ENCODE measurements around the gene C16orf96. TPM values are rescaled to one million over a fixed set of nuclear protein-coding genes. Genes with fewer than 3 reads are reported as not detected.

C16orf96 gene
- total RNA-seq, 1 experiment from 2014 or later, result 0.10 TPM

DNA sequence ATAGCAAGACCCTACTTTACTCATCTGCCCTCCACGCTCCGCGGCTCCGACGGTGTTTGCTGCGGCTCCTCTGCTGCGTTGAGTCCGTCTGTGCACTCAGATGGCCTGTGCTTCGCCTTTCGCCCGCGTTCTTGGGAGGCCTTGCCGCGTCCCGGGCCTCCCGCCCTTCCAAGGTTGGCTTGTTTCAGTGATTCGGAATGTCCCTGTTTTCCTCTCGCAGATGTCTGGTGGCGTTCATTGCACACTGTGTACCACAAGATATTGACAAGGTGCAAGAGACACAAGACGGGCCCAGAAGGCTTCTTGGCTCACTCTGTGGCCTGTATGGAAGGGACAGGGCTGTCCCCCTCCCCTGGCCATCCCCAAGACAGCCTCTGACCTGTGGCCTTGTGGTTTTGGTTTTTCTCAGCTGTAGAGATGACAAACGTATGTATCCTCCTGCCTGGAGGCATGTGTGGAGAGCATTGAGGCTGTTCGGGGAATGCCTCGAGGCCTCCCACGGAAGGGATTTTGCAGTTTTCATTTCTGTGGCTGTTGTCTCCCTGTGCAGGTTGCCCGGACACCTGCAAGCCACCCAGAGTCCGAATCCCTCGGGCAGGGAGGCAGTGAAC lies 83.9 kb downstream of the C16orf96 start:
- no peaks in the 10 kb centered on the region; a peak in 1 of 4 replicates for H3K36me3 ChIP-seq (ENCODE audit: control insufficient read depth in 1 of 2, insufficient read depth in 2 of 2, low read length in 2 of 2)
- ChIA-PET CTCF (no interaction called here), RAD21 (ENCODE audit: low non-redundant PET in 1 of 2, low total read pairs in 2 of 2, uncharacterized antibody in 2 of 2, unreplicated experiment in 2 of 2) (no interaction called here), POLR2A (no interaction called here)
- H3K9ac ChIP-seq (ENCODE audit: low read length), result no peak overlapping the region
- BruUV-seq (replicated peaks), result no TSS peak
- H2AFZ ChIP-seq (ENCODE audit: low read depth, low read length, poor library complexity, severe bottlenecking), result no peak overlapping the region
- H3K9me2 ChIP-seq (ENCODE audit: insufficient read depth), result no peaks in the 10 kb centered on the region
- no peaks in the 10 kb centered on the region for H3K27me3 ChIP-seq (ENCODE audit: insufficient read depth, low read length)
- no peaks in the 10 kb centered on the region for H3K9me3 ChIP-seq (ENCODE audit: control insufficient read depth in 1 of 2, insufficient read depth in 1 of 2, low read depth in 1 of 2, low read length in 2 of 2)
- TF ChIP-seq SP1 (IDR thresholded peaks at IDR 0.05; ENCODE audit: low read depth) (no peak), FOSL1 (IDR thresholded peaks at IDR 0.05; ENCODE audit: low read depth) (no peak), ELF1 (IDR thresholded peaks at IDR 0.05; ENCODE audit: borderline replicate concordance, low read depth) (no peak), ZNF274 (IDR thresholded peaks at IDR 0.05; ENCODE audit: low read depth, low read length) (no peak)
- DNase-seq (ENCODE audit: low read depth, low spot score) (no peak), ATAC-seq (no peak)
- H4K20me1 ChIP-seq (ENCODE audit: insufficient read depth), result no peaks in the 10 kb centered on the region
- H3K79me2 ChIP-seq (ENCODE audit: insufficient read depth, low read length), result peaks cover 72% of the 10 kb centered on the region
- intact Hi-C loops (cut with micrococcal nuclease), result no loop called here
- H3K4me2 ChIP-seq (ENCODE audit: low read length), result no peak overlapping the region
- no peak overlapping the region for H3K27ac ChIP-seq (ENCODE audit: low read depth, low read length)
- H3K4me1 ChIP-seq (ENCODE audit: control insufficient read depth in 1 of 2, insufficient read depth in 2 of 2, low read length in 2 of 2), result no peaks in the 10 kb centered on the region
- H3K4me3 ChIP-seq (replicated peaks in 1 of 2; ENCODE audit: low read depth in 1 of 2, low read length in 2 of 2), result no peak overlapping the region

DNA sequence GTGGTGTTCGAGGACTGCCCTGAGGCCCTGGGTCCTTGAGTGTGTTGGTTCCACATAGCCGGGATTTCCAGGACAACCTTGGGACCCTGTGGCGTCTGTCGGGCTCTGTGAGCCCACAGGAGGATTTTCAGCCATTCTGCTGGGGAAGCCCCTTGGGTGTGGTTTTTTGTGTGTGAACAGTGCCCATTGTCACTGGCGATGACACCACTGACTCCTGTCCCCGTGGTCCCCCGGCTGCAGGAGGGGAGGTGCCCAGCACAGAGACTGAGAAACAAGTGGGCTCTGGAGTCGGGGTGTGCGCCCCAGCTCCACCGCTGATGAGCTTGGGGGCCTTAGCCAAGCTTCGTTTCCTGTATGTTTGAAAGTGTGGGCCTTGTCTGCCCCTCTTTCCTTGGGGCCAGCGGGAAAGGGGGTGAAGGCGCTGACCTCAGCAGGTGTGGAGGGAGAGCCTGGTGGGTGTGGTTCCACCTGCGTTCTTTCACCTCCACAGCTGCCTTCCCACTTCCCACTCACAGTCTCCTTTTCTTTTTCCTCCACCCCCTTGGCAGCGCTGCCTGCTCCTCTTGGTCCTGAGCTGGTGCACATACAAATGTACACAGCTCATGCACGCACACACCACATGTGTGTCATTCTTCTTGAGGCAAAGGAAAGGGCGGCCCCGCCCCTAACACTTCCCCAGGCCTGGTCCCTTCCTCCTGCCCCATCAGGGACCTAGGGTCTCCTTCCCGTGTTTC lies 84.6 kb downstream of the C16orf96 start:
- DNase-seq (ENCODE audit: low read depth, low spot score) (no peak), ATAC-seq (no peak)
- Histone ChIP-seq H3K36me3 (ENCODE audit: control insufficient read depth in 1 of 2, insufficient read depth in 2 of 2, low read length in 2 of 2) (no peaks in the 10 kb centered on the region; a peak in 1 of 4 replicates), H3K9ac (ENCODE audit: low read length) (no peak overlapping the region), H3K4me1 (ENCODE audit: control insufficient read depth in 1 of 2, insufficient read depth in 2 of 2, low read length in 2 of 2) (no peaks in the 10 kb centered on the region), H4K20me1 (ENCODE audit: insufficient read depth) (no peaks in the 10 kb centered on the region), H3K27me3 (ENCODE audit: insufficient read depth, low read length) (no peaks in the 10 kb centered on the region), H3K4me3 (replicated peaks in 1 of 2; ENCODE audit: low read depth in 1 of 2, low read length in 2 of 2) (no peak overlapping the region), H2AFZ (ENCODE audit: low read depth, low read length, poor library complexity, severe bottlenecking) (no peak overlapping the region), H3K79me2 (ENCODE audit: insufficient read depth, low read length) (peaks cover 78% of the 10 kb centered on the region), H3K27ac (ENCODE audit: low read depth, low read length) (no peak overlapping the region), H3K9me2 (ENCODE audit: insufficient read depth) (no peaks in the 10 kb centered on the region), H3K4me2 (ENCODE audit: low read length) (no peak overlapping the region), H3K9me3 (ENCODE audit: control insufficient read depth in 1 of 2, insufficient read depth in 1 of 2, low read depth in 1 of 2, low read length in 2 of 2) (no peaks in the 10 kb centered on the region)
- CTCF ChIA-PET, result no interaction called here
- POLR2A ChIA-PET, result no interaction called here
- RAD21 ChIA-PET (ENCODE audit: low non-redundant PET in 1 of 2, low total read pairs in 2 of 2, uncharacterized antibody in 2 of 2, unreplicated experiment in 2 of 2), result interaction anchor here (0.6 to 0.7 kb wide), 2 partner anchors 93 to 168 kb away, joined by 4 to 5 read pairs; no protein-coding TSS in a partner anchor
- intact Hi-C loops (cut with micrococcal nuclease), result no loop called here
- no TSS peak for BruUV-seq (replicated peaks)
- TF ChIP-seq SIN3A (IDR thresholded peaks at IDR 0.05; ENCODE audit: low read depth) (no peak), EGR1 (IDR thresholded peaks at IDR 0.05; ENCODE audit: low read depth) (no peak), POLR2A (IDR thresholded peaks at IDR 0.05; ENCODE audit: borderline replicate concordance, extremely low read depth, insufficient read depth, insufficient read length) (no peak), EZH2phosphoT487 (IDR thresholded peaks at IDR 0.05; ENCODE audit: borderline replicate concordance) (no peak), RAD21 (IDR thresholded peaks at IDR 0.05; ENCODE audit: low read depth) (no peak), SRF (IDR thresholded peaks at IDR 0.05; ENCODE audit: low read depth) (no peak), POLR2AphosphoS5 (IDR thresholded peaks at IDR 0.05; ENCODE audit: low read depth, low read length) (no peak), CBX3 (IDR thresholded peaks at IDR 0.05; ENCODE audit: low read depth) (no peak), CTCF (IDR thresholded peaks at IDR 0.05 in 2 of 3, conservative IDR thresholded peaks at IDR 0.05 in 1 of 3; ENCODE audit: borderline replicate concordance in 1 of 3, insufficient read depth in 1 of 3, low read depth in 2 of 3, low read length in 2 of 3) (no peak), JUND (IDR thresholded peaks at IDR 0.05) (no peak)
- TF ChIP-seq, protein P1, sequence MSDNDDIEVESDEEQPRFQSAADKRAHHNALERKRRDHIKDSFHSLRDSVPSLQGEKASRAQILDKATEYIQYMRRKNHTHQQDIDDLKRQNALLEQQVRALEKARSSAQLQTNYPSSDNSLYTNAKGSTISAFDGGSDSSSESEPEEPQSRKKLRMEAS (IDR thresholded peaks at IDR 0.05), result no peak
- TF ChIP-seq, protein P2, sequence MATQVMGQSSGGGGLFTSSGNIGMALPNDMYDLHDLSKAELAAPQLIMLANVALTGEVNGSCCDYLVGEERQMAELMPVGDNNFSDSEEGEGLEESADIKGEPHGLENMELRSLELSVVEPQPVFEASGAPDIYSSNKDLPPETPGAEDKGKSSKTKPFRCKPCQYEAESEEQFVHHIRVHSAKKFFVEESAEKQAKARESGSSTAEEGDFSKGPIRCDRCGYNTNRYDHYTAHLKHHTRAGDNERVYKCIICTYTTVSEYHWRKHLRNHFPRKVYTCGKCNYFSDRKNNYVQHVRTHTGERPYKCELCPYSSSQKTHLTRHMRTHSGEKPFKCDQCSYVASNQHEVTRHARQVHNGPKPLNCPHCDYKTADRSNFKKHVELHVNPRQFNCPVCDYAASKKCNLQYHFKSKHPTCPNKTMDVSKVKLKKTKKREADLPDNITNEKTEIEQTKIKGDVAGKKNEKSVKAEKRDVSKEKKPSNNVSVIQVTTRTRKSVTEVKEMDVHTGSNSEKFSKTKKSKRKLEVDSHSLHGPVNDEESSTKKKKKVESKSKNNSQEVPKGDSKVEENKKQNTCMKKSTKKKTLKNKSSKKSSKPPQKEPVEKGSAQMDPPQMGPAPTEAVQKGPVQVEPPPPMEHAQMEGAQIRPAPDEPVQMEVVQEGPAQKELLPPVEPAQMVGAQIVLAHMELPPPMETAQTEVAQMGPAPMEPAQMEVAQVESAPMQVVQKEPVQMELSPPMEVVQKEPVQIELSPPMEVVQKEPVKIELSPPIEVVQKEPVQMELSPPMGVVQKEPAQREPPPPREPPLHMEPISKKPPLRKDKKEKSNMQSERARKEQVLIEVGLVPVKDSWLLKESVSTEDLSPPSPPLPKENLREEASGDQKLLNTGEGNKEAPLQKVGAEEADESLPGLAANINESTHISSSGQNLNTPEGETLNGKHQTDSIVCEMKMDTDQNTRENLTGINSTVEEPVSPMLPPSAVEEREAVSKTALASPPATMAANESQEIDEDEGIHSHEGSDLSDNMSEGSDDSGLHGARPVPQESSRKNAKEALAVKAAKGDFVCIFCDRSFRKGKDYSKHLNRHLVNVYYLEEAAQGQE (IDR thresholded peaks at IDR 0.05; ENCODE audit: low read depth), result no peak
